SU-DHL-6 (cell line): ENCODE results near the gene C10orf105.

Source experiments
- EZH2phosphoT487 ChIP-seq: fragments of 200-600 bp; sonication (generic), shearing (Covaris generic); conservative IDR thresholded peaks from 2 replicates; pipeline ENCODE4 v1.6.1; 2018; ENCODE audit warnings: mild to moderate bottlenecking, antibody characterized with exemption, low read length, moderate library complexity, mixed read lengths
- TF ChIP-seq, protein P1 (sequence below): fragments of 200-600 bp; sonication (generic); IDR thresholded peaks from one replicate; pipeline ENCODE4 v1.5.1; 2017; ENCODE audit warnings: antibody characterized with exemption, mild to moderate bottlenecking, low read length, moderate library complexity; ENCODE audit not compliant: insufficient read depth, poor library complexity, severe bottlenecking

DNA sequence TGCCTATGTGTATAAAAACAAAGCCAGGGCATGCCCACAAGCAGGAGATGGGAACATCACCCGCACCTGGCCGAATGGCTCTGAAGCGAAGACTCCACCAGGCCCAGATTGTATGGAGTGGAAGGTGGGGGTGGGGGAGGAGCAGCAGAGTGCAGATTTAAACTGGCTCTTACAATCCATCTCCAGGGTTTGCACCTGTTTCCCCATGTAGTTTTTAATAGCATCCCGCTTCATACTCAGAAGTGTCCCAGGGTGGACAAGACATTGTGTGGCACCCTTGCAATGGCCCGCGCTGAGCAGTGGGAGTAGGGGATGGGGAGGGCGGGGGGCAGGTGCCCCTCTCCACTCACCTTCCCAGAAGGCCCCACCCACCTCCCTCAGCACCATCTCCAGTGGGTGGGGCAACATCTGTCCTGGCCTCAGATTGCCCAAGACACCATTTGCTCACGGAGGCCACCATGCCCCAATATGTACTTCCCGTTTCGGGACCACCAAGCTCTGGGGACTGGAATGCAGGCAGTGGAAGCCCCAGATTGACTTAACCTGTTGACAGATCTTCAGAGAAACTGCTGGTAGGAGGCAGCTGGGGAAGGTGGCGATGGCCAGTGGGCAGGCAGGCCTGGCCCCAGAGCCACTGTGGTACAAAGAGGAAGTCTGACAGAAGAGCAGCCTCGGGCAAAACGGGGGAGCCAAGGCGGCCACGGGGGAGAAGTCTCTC lies 30.7 kb upstream of the C10orf105 start:
- TF ChIP-seq, protein P1, sequence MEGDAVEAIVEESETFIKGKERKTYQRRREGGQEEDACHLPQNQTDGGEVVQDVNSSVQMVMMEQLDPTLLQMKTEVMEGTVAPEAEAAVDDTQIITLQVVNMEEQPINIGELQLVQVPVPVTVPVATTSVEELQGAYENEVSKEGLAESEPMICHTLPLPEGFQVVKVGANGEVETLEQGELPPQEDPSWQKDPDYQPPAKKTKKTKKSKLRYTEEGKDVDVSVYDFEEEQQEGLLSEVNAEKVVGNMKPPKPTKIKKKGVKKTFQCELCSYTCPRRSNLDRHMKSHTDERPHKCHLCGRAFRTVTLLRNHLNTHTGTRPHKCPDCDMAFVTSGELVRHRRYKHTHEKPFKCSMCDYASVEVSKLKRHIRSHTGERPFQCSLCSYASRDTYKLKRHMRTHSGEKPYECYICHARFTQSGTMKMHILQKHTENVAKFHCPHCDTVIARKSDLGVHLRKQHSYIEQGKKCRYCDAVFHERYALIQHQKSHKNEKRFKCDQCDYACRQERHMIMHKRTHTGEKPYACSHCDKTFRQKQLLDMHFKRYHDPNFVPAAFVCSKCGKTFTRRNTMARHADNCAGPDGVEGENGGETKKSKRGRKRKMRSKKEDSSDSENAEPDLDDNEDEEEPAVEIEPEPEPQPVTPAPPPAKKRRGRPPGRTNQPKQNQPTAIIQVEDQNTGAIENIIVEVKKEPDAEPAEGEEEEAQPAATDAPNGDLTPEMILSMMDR: no peak
- TF ChIP-seq EZH2phosphoT487: no peak
